Hematopoietic multipotent progenitor cell treated with erythropoietin and hydrocortisone succinate and interleukin-3 and kit ligand, for 15 days (in vitro differentiated cells): ENCODE data around the gene RNF166.
A peak's percentile ranks its signal among the peaks of the same experiment; 100 is the strongest.

Experiments
- DNase-seq: peaks from one replicate; pipeline ENCODE4 v3.0.0-alpha.2; 2015; ENCODE audit warnings: low spot score

The RNF166 gene

DNA sequence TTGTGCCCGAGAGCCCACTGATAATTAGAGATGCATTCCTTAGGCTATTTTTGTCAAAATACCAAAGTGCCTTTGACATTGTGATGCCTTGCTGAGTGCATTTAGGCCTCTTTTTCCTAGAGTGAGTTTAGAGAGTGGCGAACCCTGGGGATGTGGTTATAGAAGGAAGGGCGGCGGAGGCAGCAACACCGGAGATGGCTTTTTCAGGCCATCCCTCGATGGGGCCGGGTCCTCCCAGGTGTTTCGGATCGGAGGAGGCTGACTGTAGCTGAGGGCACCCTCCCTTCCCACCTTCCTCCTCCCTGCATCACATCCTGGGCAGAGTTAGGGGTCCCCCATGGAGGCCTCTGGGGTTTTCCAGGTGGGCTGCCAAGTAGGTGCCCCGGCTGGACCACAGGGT, 13.3 kb downstream of the RNF166 start:
- no peak for DNase-seq

DNA sequence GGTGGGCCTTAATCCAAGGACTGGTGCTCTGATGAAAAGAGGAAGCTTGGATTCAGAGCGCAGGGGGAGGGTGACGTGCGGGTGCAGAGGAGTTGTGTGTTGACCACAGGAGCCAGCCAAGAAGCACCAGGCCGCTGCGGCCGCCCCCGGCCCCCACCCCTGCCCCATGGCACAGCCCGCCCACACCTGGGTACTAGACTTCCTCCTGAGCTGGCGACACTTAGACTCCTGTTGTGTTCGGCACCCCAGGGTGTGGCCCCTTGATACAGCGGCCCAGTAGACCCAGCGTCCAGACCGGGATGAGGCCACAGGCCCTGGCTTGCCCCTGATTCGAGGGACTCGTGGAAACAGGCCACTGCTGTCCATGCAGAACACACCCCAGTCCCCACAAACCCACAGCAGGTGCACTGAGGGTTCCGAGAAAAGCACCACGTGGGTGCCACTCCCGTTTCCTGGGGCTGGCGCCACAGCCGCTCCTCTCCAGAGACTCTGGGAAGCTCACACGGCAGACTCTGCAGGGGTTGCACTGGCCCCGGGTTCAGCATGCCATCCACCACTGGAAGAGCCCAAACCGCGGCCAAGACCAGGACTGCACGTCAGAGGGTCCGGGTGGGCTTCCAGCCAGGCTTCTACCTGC, 14.2 kb downstream of the RNF166 start:
- no peak for DNase-seq

- DNase-seq, result no peak
Measured at GRCh38 chr16:88691129-88691813, 14.9 kb downstream of the RNF166 start.

GRCh38 chr16:88690341-88691128, 15.7 kb downstream of the RNF166 start:
- DNase-seq, result no peak

- peak; percentile 71 for DNase-seq
Measured at GRCh38 chr16:88688013-88688778, 18.0 kb downstream of the RNF166 start.

GRCh38 chr16:88687676-88688012, 18.6 kb downstream of the RNF166 start:
- no peak for DNase-seq

- DNase-seq, result no peak
Measured at GRCh38 chr16:88687254-88687576, 19.0 kb downstream of the RNF166 start.

GRCh38 chr16:88686439-88687253, 19.6 kb downstream of the RNF166 start, which contains the start of gene SNAI3:
Gene SNAI3, minus strand, starts transcription at chr16:88686507. Its CDS starts 101 bp downstream, at chr16:88686406.
- peak; percentile 55 for DNase-seq

DNA sequence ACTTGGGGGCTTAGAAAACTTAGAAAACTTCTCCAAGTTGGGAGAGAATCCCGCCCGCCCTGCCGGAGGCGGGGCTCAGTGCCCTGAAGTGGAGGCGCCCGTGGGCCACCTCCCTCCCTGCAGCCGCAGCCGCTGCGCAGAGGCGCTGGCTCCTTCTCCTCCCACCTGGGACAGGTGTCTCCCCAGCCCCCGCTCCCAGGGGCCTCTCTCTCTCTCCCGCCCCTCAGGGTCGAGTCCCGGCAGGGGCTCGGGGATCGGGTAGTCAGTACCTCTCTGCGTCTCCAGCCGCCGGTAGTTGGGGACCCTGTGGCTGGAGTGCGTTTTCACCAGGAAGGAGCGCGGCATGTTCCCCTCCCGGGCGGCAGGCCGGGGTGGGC, 20.2 kb downstream of the RNF166 start:
- DNase-seq, result no peak

- DNase-seq, result no peak
Measured at GRCh38 chr16:88685156-88686061, 20.8 kb downstream of the RNF166 start.

DNA sequence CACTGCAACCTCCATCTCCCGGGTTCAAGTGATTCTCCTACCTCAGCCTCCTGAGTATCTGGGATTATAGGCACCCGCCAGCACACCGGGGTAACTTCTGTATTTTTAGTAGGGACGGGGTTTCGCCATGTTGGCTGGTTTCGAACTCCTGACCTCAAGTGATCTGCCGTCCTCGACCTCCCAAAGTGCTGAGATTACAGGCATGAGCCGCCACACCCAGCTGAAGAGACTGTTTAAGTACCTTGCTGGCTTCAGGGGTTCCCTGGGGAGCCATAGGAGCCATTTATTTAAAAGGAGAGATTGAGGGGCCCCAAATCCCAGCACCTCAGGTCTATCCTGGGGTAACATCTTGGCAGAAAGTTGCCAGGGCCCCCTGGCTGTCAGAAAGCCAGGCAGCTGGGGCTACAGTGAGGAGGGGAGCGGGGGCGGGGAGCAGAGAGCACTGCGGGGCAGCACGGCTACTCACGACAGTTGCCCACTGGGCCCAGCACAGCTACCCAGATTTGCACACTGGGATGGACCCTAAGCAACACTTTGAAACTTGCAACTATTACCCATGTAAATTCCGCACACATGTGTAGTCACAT, 21.5 kb downstream of the RNF166 start:
- DNase-seq, result no peak

DNA sequence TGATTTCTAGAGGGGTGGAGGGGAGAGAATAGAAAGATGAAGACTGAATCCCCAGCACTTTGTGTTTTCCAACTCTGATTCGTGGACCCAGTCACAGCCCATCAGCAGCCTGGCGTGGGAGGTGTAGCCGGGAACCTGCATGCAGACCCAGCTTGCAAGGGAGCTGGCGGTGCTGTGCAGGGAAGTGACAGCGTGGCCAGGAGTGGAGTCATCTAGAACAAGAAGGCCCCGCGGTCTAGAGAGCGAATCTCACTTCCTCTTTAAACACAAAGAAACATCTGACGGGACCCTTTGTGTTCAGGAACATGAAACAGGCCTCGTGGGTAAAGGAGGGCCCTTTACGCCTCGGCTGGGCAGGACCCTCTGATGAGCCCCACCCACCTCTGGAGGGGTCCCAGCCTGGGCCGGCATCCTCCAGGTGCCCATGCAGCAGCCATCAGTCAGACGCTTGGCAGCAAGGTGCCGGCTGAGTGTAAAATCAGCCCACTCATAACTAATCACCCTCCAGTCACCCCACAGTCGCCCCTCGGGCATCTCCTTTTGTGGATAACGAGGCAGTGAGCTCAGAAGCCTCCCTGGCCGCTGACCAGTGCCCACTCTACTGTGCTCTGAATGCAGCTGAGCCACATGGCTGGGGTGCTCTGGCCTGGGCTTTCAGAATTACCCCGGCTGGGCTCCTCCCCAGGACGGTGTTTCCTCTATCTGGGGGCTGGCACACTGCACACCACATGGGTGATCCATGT, 24.3 kb downstream of the RNF166 start:
- DNase-seq, result no peak

GRCh38 chr16:88681084-88681680, 25.0 kb downstream of the RNF166 start:
- no peak for DNase-seq

DNA sequence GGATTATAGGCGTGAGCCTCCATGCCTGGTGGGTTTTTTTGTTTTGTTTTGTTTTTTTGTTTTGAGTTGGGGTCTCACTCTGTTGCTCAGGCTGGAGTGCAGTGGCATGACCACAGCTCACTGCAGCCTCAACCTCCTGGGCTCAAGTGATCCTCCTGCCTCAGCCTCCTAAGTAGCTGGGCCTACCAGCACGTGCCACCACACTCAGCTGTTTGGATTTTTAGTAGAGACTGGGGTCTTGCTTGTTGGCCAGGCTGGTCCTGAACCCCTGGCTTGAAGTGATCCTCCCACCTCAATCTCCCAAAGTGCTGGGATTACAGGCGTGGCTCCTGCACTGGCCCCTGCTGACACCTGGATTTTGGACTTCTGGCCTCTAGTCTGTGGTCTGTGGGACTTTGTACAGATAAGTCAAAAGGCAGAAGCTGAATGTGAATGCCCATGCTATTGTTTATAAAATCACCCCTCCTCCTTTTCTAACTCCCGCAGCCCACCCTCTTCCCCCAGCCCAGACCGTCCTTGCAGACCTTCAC, 25.6 kb downstream of the RNF166 start:
- no peak for DNase-seq

DNA sequence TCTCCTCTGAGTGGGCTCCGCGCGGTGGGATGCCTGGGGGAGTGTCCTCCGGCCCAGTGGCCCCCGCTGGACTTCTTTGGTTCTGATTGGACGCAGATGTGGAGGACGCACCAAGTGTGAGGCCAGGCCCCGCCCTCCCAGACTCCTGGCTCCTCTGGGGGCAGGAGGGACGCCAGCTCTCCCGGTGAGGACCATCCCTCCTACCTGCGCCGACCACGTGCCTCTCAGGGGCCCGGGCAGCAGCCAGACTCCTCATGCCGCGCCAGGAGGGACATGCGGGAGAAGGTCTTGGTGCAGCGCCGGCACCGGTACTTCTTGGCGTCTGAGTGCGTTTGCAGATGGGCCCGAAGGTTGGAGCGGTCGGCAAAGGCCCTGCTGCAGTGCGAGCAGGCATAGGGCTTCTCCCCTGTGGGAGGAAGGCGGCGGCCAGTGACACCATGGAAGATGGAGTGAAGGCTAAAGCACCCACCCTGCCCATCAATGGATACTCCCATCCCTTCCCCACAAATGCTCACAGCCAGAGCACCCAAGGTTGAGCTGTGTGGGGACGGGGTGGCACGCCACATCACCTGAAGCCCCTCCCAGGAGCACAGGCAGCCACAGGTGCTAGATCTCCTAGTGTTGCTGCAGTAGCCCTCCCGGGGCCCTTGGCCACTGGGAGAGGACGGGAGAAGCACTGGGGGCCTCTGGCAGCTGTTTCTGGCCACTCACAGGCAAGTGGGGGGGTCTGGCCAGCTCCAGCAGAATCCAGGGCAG, 27.8 kb downstream of the RNF166 start:
- DNase-seq, result no peak

DNA sequence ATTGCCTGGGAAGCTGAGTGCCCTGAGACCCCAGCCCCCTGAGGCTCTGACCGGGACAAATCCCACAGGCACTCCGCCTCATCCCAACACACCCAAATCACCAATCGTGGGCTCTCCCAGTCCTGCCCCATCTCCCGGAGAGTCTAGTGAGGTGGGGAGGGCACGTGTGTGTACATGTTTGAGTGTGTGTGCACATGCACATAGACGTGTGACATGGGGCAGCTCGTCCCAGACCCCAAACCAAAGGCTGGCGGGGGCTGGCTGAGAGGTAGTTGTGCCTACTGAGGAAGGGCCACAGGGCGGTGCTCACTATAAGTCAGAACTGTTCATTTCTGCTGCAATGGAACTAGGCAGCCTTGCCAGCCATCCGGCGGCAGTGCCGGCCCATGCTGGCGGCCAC, 28.5 kb downstream of the RNF166 start:
- no peak for DNase-seq

DNA sequence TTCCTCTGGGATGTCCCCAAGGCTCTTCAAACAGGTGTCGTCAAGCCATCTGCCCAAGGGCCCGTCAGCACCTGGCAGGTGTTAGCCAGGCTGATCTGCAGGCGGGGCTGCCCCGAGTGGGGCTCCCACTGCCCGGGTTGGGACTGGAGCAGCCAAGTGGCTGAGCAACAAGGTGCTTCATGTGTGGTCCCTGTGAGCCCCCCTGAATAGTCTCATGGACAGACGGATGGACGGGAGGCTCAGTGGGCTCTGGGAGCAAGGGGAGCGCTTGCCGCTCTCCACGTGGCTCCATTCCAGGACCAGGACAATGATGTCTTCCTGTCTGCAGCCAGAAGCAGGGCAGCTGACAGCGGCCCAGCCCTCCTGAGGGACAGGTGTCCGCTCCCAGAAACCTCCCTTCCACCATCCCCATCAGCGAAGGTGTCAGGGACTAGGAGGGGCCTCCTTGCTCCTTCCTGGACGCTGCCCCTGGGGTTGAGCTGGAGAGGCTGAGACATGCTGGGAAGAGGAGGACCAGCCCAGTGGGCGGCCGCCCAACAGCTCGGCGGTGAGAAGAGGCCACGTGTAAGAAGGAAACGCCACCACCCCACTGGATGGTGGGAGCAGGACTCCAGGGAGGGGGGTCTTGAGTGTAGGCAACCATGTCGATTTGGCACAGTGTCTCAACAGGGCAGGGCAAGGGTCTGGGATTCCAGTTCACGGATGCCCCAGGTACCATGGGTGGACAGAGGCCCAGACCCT, 29.5 kb downstream of the RNF166 start:
- DNase-seq, result no peak
